ENCODE results near the gene APOA4. TPM values are rescaled to one million over a fixed set of nuclear protein-coding genes. Genes with fewer than 3 reads are reported as not detected.

APOA4 gene
- total and polyA plus RNA-seq, 4 donors = 0.89 to 382 (median 131) TPM

DNA sequence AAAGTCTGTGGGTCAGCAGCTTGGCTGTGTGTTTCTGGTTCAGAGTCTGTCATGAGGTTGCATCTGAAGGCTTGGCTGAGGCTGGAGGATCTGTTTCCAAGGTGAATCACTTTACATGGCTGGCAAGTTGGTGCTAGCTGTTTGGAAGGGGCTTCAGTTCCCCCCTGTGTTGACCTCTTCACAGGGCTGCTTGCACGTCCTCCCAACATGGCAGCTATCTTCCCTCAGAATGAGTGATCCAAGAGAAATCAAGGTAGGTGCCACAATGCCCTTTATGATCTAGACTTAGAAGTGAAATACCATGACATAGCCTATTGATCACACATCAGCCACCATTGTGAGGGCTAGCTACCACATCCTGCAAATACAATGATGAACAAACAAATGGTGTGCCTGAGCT, 9.9 kb downstream of the APOA4 start:
- Histone ChIP-seq H3K36me3 (ENCODE audit: control insufficient read depth in 4 of 4, insufficient read depth in 3 of 4, low read depth in 1 of 4, low read length in 3 of 4) (no peaks in the 10 kb centered on the region), H3K9me3 (ENCODE audit: control insufficient read depth in 4 of 4, low read length in 3 of 4) (no peaks in the 10 kb centered on the region), H3K4me3 (ENCODE audit: low read depth in 1 of 3, low read length in 3 of 3) (peak overlapping the region in 1 of 3 donors; percentile 6), H3K4me1 (ENCODE audit: control insufficient read depth in 4 of 4, insufficient read depth in 4 of 4, low read length in 3 of 4) (peaks cover 9 to 55% (median 34%) of the 10 kb centered on the region in 4 donors), H3K27me3 (ENCODE audit: control insufficient read depth in 4 of 4, insufficient read depth in 4 of 4, low read length in 3 of 4) (no peaks in the 10 kb centered on the region), H3K9ac (ENCODE audit: low read depth in 1 of 2, low read length in 2 of 2) (peak overlapping the region in 1 of 2 donors; percentile 2), H3K27ac (ENCODE audit: low read depth in 1 of 2, low read length in 2 of 2) (peak overlapping the region; percentile 76 to 86)
- no peak for TF ChIP-seq RAD21 (IDR thresholded peaks at IDR 0.05)
- TF ChIP-seq EGR1 (IDR thresholded peaks at IDR 0.05; ENCODE audit: low read depth in 2 of 2) = no peak
- TF ChIP-seq, protein P1, sequence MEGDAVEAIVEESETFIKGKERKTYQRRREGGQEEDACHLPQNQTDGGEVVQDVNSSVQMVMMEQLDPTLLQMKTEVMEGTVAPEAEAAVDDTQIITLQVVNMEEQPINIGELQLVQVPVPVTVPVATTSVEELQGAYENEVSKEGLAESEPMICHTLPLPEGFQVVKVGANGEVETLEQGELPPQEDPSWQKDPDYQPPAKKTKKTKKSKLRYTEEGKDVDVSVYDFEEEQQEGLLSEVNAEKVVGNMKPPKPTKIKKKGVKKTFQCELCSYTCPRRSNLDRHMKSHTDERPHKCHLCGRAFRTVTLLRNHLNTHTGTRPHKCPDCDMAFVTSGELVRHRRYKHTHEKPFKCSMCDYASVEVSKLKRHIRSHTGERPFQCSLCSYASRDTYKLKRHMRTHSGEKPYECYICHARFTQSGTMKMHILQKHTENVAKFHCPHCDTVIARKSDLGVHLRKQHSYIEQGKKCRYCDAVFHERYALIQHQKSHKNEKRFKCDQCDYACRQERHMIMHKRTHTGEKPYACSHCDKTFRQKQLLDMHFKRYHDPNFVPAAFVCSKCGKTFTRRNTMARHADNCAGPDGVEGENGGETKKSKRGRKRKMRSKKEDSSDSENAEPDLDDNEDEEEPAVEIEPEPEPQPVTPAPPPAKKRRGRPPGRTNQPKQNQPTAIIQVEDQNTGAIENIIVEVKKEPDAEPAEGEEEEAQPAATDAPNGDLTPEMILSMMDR (IDR thresholded peaks at IDR 0.05; ENCODE audit: low read depth, low read length, missing input control) = no peak
- TF ChIP-seq SP1 (IDR thresholded peaks at IDR 0.05) = no peak
- TF ChIP-seq GABPA (IDR thresholded peaks at IDR 0.05 in 1 of 2, conservative IDR thresholded peaks at IDR 0.05 in 1 of 2) = no peak
- TF ChIP-seq YY1 (IDR thresholded peaks at IDR 0.05) = no peak
- TF ChIP-seq, protein P2, sequence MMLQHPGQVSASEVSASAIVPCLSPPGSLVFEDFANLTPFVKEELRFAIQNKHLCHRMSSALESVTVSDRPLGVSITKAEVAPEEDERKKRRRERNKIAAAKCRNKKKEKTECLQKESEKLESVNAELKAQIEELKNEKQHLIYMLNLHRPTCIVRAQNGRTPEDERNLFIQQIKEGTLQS (IDR thresholded peaks at IDR 0.05) = no peak
- TF ChIP-seq, protein P3, sequence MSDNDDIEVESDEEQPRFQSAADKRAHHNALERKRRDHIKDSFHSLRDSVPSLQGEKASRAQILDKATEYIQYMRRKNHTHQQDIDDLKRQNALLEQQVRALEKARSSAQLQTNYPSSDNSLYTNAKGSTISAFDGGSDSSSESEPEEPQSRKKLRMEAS (IDR thresholded peaks at IDR 0.05) = no peak
- no peak for TF ChIP-seq RXRA (IDR thresholded peaks at IDR 0.05)
- no peak for TF ChIP-seq HNF4A (conservative IDR thresholded peaks at IDR 0.05)
- no peak for TF ChIP-seq TAF1 (conservative IDR thresholded peaks at IDR 0.05)
- no peak for TF ChIP-seq FOXA1 (IDR thresholded peaks at IDR 0.05)
- no peak for TF ChIP-seq NR2F2 (IDR thresholded peaks at IDR 0.05)
- TF ChIP-seq FOXA2 (IDR thresholded peaks at IDR 0.05) = no peak
- no peak for TF ChIP-seq JUND (IDR thresholded peaks at IDR 0.05)
- TF ChIP-seq, protein P4, sequence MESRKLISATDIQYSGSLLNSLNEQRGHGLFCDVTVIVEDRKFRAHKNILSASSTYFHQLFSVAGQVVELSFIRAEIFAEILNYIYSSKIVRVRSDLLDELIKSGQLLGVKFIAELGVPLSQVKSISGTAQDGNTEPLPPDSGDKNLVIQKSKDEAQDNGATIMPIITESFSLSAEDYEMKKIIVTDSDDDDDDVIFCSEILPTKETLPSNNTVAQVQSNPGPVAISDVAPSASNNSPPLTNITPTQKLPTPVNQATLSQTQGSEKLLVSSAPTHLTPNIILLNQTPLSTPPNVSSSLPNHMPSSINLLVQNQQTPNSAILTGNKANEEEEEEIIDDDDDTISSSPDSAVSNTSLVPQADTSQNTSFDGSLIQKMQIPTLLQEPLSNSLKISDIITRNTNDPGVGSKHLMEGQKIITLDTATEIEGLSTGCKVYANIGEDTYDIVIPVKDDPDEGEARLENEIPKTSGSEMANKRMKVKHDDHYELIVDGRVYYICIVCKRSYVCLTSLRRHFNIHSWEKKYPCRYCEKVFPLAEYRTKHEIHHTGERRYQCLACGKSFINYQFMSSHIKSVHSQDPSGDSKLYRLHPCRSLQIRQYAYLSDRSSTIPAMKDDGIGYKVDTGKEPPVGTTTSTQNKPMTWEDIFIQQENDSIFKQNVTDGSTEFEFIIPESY (IDR thresholded peaks at IDR 0.05) = no peak
- no peak for TF ChIP-seq HNF4G (IDR thresholded peaks at IDR 0.05)
- TF ChIP-seq, protein P5, sequence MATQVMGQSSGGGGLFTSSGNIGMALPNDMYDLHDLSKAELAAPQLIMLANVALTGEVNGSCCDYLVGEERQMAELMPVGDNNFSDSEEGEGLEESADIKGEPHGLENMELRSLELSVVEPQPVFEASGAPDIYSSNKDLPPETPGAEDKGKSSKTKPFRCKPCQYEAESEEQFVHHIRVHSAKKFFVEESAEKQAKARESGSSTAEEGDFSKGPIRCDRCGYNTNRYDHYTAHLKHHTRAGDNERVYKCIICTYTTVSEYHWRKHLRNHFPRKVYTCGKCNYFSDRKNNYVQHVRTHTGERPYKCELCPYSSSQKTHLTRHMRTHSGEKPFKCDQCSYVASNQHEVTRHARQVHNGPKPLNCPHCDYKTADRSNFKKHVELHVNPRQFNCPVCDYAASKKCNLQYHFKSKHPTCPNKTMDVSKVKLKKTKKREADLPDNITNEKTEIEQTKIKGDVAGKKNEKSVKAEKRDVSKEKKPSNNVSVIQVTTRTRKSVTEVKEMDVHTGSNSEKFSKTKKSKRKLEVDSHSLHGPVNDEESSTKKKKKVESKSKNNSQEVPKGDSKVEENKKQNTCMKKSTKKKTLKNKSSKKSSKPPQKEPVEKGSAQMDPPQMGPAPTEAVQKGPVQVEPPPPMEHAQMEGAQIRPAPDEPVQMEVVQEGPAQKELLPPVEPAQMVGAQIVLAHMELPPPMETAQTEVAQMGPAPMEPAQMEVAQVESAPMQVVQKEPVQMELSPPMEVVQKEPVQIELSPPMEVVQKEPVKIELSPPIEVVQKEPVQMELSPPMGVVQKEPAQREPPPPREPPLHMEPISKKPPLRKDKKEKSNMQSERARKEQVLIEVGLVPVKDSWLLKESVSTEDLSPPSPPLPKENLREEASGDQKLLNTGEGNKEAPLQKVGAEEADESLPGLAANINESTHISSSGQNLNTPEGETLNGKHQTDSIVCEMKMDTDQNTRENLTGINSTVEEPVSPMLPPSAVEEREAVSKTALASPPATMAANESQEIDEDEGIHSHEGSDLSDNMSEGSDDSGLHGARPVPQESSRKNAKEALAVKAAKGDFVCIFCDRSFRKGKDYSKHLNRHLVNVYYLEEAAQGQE (IDR thresholded peaks at IDR 0.05) = no peak
- 98% methylated on average over 1 of the region's 1 CpG for WGBS
- no peak for DNase-seq (ENCODE audit: low spot score)
